SK-N-SH treated with all-trans-retinoic acid at 6 μM for 48 hours (cell line): Measurements from ENCODE around the gene PVALEF.

Experiments used
- ATAC-seq: fragments of 200-7000 bp; cut with Tn5 transposase; 3 replicates; pipeline ENCODE4 v1.9.1; 2020; ENCODE audit warnings: mild to moderate bottlenecking, moderate library complexity
- ARNTL ChIP-seq: fragments of 450-650 bp; formaldehyde crosslinking; IDR thresholded peaks from 2 replicates; pipeline ENCODE4 v1.5.0; 2020; ENCODE audit warnings: low read depth, mild to moderate bottlenecking, moderate library complexity, borderline replicate concordance
- CSDC2 ChIP-seq: fragments of 250-450 bp; sonication (Bioruptor Pico); IDR thresholded peaks from 2 replicates; pipeline ENCODE4 v1.5.0; 2020; ENCODE audit warnings: mild to moderate bottlenecking, moderate library complexity
- CSRNP3 ChIP-seq: fragments of 250-450 bp; sonication (Bioruptor Pico); IDR thresholded peaks from 2 replicates; pipeline ENCODE4 v1.5.1; 2021; ENCODE audit warnings: mild to moderate bottlenecking, moderate library complexity
- ESRRG ChIP-seq: fragments of 250-450 bp; sonication (Bioruptor Pico); IDR thresholded peaks from 2 replicates; pipeline ENCODE4 v1.6.1; 2021; ENCODE audit warnings: mild to moderate bottlenecking
- GLIS3 ChIP-seq: fragments of 250-450 bp; sonication (Bioruptor Pico); IDR thresholded peaks from 2 replicates; pipeline ENCODE4 v1.5.0; 2020; ENCODE audit warnings: mild to moderate bottlenecking, moderate library complexity
- ISL1 ChIP-seq: fragments of 250-450 bp; sonication (Bioruptor Pico); IDR thresholded peaks from 2 replicates; pipeline ENCODE4 v2.1.2; 2022; ENCODE audit warnings: mild to moderate bottlenecking, moderate library complexity
- OSR1 ChIP-seq: fragments of 250-450 bp; sonication (Bioruptor Pico); IDR thresholded peaks from 2 replicates; pipeline ENCODE4 v1.8.0; 2022; ENCODE audit warnings: moderate library complexity, mild to moderate bottlenecking, inconsistent platforms
- PATZ1 ChIP-seq: fragments of 250-450 bp; sonication (Bioruptor Pico); IDR thresholded peaks from 2 replicates; pipeline ENCODE4 v1.8.0; 2020; ENCODE audit warnings: mild to moderate bottlenecking, moderate library complexity, borderline replicate concordance
- POU6F1 ChIP-seq: fragments of 250-450 bp; sonication (Bioruptor Pico); IDR thresholded peaks from 2 replicates; pipeline ENCODE4 v1.8.0; 2021; ENCODE audit warnings: low read depth, mild to moderate bottlenecking, moderate library complexity, borderline replicate concordance
- PPARA ChIP-seq: fragments of 250-450 bp; sonication (Bioruptor Pico); IDR thresholded peaks from 2 replicates; pipeline ENCODE4 v1.5.0; 2020; ENCODE audit warnings: mild to moderate bottlenecking, borderline replicate concordance
- RARB ChIP-seq: fragments of 250-450 bp; sonication (Bioruptor Pico); IDR thresholded peaks from 2 replicates; pipeline ENCODE4 v1.8.0; 2021; ENCODE audit warnings: mild to moderate bottlenecking, moderate library complexity
- SNAI2 ChIP-seq: fragments of 250-450 bp; sonication (Bioruptor Pico); IDR thresholded peaks from 2 replicates; pipeline ENCODE4 v1.5.0; 2020; ENCODE audit warnings: mild to moderate bottlenecking, moderate library complexity
- TCF4 ChIP-seq: fragments of 250-450 bp; sonication (Bioruptor Pico); IDR thresholded peaks from 2 replicates; pipeline ENCODE4 v1.8.0; 2021; ENCODE audit warnings: mild to moderate bottlenecking, moderate library complexity, borderline replicate concordance
- TOX ChIP-seq: fragments of 250-450 bp; sonication (Bioruptor Pico); IDR thresholded peaks from 2 replicates; pipeline ENCODE4 v1.8.0; 2021; ENCODE audit warnings: mild to moderate bottlenecking, moderate library complexity, borderline replicate concordance
- TSHZ2 ChIP-seq: fragments of 250-450 bp; sonication (Bioruptor Pico); IDR thresholded peaks from 2 replicates; pipeline ENCODE4 v1.5.0; 2020; ENCODE audit warnings: mild to moderate bottlenecking, moderate library complexity
- ZC3H10 ChIP-seq: fragments of 250-450 bp; sonication (Bioruptor Pico); IDR thresholded peaks from 2 replicates; pipeline ENCODE4 v1.5.1; 2021; ENCODE audit warnings: mild to moderate bottlenecking, moderate library complexity
- ZFP3 ChIP-seq: fragments of 250-450 bp; sonication (Bioruptor Pico); IDR thresholded peaks from 2 replicates; pipeline ENCODE4 v1.5.0; 2020; ENCODE audit warnings: mild to moderate bottlenecking, moderate library complexity
- ZFP30 ChIP-seq: fragments of 450-650 bp; formaldehyde crosslinking; IDR thresholded peaks from 2 replicates; pipeline ENCODE4 v1.5.0; 2022; ENCODE audit warnings: mild to moderate bottlenecking, moderate library complexity
- ZNF565 ChIP-seq: fragments of 450-650 bp; formaldehyde crosslinking; conservative IDR thresholded peaks from 2 replicates; pipeline ENCODE4 v1.5.0; 2020; ENCODE audit warnings: low read depth, mild to moderate bottlenecking, moderate library complexity
- ZNF70 ChIP-seq: fragments of 450-650 bp; formaldehyde crosslinking; IDR thresholded peaks from 2 replicates; pipeline ENCODE4 v1.5.0; 2020; ENCODE audit warnings: mild to moderate bottlenecking, moderate library complexity
- ZNF8 ChIP-seq: fragments of 450-650 bp; formaldehyde crosslinking; IDR thresholded peaks from 2 replicates; pipeline ENCODE4 v1.5.0; 2020; ENCODE audit warnings: mild to moderate bottlenecking, moderate library complexity

Gene PVALEF

GRCh38 chr17:81181811-81182185 is 16.5 kb downstream of the PVALEF start:
- no peak for ATAC-seq
- no peak for TF ChIP-seq CSDC2 (CRISPR knock-in tag)

- no peak for TF ChIP-seq ESRRG (CRISPR knock-in tag)
- no peak for TF ChIP-seq ZNF8 (CRISPR knock-in tag)
- TF ChIP-seq SNAI2 = no peak
- TF ChIP-seq ZC3H10 (CRISPR knock-in tag) = no peak
- TF ChIP-seq ZFP30 = no peak
- TF ChIP-seq CSRNP3 = no peak
- TF ChIP-seq TOX = no peak
- no peak for TF ChIP-seq PPARA (CRISPR knock-in tag)
- TF ChIP-seq PATZ1 (CRISPR knock-in tag) = no peak
- ATAC-seq = no peak
Observed at GRCh38 chr17:81182596-81182995, 17.3 kb downstream of the PVALEF start.

GRCh38 chr17:81183316-81183715 is 18.0 kb downstream of the PVALEF start:
- ATAC-seq = no peak
- TF ChIP-seq RARB (no peak), TCF4 (CRISPR knock-in tag) (no peak), ZNF8 (CRISPR knock-in tag) (no peak), ZC3H10 (CRISPR knock-in tag) (no peak), OSR1 (CRISPR knock-in tag) (no peak), GLIS3 (no peak), ZFP3 (CRISPR knock-in tag) (no peak), POU6F1 (CRISPR knock-in tag) (no peak), ISL1 (no peak), TSHZ2 (CRISPR knock-in tag) (no peak), ZNF565 (CRISPR knock-in tag) (no peak), SNAI2 (no peak), ZNF70 (no peak), TOX (no peak), CSRNP3 (no peak), ARNTL (CRISPR knock-in tag) (no peak), ZFP30 (no peak), PATZ1 (CRISPR knock-in tag) (no peak), ESRRG (CRISPR knock-in tag) (no peak), CSDC2 (CRISPR knock-in tag) (no peak)
